Measurements from ENCODE around the gene GLS2. TPM values are rescaled to one million over a fixed set of nuclear protein-coding genes. Genes with fewer than 3 reads are reported as not detected.
"Not testable (repeated sequence)": the region's sequence is repeated elsewhere in the genome, so short reads cannot be mapped to it uniquely, and the experiment has no call there.

The GLS2 gene
- total and polyA plus RNA-seq, 2 experiments from 2014 or later: 12.2 to 31.6 TPM

DNA sequence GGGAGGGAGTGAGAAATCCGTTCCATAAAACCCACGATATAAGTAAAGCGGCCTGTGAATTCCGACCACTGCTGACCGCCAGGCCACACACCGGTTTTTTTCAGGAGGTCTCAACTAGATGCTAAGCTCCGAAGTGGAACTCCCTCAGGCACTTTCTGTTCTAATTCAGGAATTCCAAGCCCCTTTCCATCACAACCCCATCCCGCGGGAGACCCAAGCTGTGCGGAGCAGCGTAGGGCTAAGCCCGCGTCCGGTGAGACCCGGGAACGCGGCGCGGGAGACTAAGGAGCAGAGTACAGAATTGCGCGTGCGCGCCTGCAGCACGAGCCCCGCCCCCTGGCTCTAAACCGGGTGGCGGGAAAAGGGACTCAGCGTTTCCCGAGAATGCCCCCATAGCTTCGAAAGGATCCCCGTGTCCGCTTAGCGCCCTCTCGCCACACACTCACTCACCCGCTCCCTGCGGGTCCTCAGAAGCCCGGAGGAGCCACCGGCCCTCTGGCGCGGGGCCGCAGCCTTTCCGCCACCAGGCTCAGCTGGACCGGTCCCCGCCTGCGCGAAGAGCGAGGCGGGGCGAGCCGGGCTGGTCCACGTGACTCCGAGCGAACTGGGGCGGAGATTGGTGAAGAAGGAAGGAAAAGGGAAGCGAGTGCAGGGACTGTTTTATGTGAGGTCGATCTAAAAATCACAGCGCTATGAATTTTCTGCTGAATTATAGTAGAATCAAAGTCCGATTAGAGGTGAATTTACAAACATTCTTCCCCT is 38.9 kb downstream of the GLS2 start, which contains the start of gene TIMELESS:
Gene TIMELESS, minus strand, starts transcription at position 567 of the 762 bp plus-strand sequence. CDS start 15,256 bp downstream, outside the sequence.
- Mint-ChIP-seq H3K36me3 (ENCODE audit: low read depth) (peaks cover 33% of the 10 kb centered on the region), H3K9me3 (peaks cover 16% of the 10 kb centered on the region), H3K4me1 (peaks cover 50% of the 10 kb centered on the region), H3K27ac (peak within 1 kb of the TSS; percentile 98), H3K27me3 (ENCODE audit: insufficient read depth, low read depth, poor library complexity) (peaks cover 15% of the 10 kb centered on the region), H3K4me3 (peak within 1 kb of the TSS; percentile 86)
- ATAC-seq (peak; percentile 93), DNase-seq (ENCODE audit: low spot score) (peak; percentile 96)
- no peaks in the 10 kb centered on the region for H3K27me3 ChIP-seq (ENCODE audit: insufficient read depth)
- peak within 1 kb of the TSS; percentile 78 for H3K4me2 ChIP-seq
- no peaks in the 10 kb centered on the region for H3K36me3 ChIP-seq (ENCODE audit: insufficient read depth)
- H3F3A ChIP-seq (replicated peaks; ENCODE audit: low read depth): 0 out of 2 replicates have a peak, but pooled peaks cover 4% of the 10 kb centered on the region
- H3K27ac ChIP-seq (ENCODE audit: low read depth): peak within 1 kb of the TSS; percentile 95
- peak within 1 kb of the TSS; percentile 61 for H3K4me3 ChIP-seq
- TF ChIP-seq EZH2phosphoT487 (IDR thresholded peaks at IDR 0.05; ENCODE audit: unreplicated experiment) (no peak), NANOG (IDR thresholded peaks at IDR 0.05; ENCODE audit: borderline replicate concordance) (no peak), CREB1 (CRISPR knock-in tag; IDR thresholded peaks at IDR 0.05; ENCODE audit: low read depth) (no peak), ZNF331 (CRISPR knock-in tag; IDR thresholded peaks at IDR 0.05; ENCODE audit: low read depth) (no peak), ZNF114 (CRISPR knock-in tag; IDR thresholded peaks at IDR 0.05) (no peak), POLR2AphosphoS5 (IDR thresholded peaks at IDR 0.05; ENCODE audit: low read depth) (peak; percentile 91), STAT1 (IDR thresholded peaks at IDR 0.05; ENCODE audit: unreplicated experiment) (no peak), EZH2 (IDR thresholded peaks at IDR 0.05; ENCODE audit: low read depth, unreplicated experiment) (no peak)
- TF ChIP-seq, protein P1, sequence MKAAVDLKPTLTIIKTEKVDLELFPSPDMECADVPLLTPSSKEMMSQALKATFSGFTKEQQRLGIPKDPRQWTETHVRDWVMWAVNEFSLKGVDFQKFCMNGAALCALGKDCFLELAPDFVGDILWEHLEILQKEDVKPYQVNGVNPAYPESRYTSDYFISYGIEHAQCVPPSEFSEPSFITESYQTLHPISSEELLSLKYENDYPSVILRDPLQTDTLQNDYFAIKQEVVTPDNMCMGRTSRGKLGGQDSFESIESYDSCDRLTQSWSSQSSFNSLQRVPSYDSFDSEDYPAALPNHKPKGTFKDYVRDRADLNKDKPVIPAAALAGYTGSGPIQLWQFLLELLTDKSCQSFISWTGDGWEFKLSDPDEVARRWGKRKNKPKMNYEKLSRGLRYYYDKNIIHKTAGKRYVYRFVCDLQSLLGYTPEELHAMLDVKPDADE (IDR thresholded peaks at IDR 0.05): no peak
- peaks cover 23% of the 10 kb centered on the region for H3K4me1 ChIP-seq (ENCODE audit: insufficient read depth)
- no peaks in the 10 kb centered on the region for H3K9me2 ChIP-seq (ENCODE audit: insufficient read depth)
- H2AFZ ChIP-seq: peak within 1 kb of the TSS; percentile 89
- no peaks in the 10 kb centered on the region for H4K20me1 ChIP-seq (replicated peaks; ENCODE audit: insufficient read depth)
- peaks cover 29% of the 10 kb centered on the region for H3K79me2 ChIP-seq (replicated peaks; ENCODE audit: insufficient read depth)

- peaks cover 74% of the 10 kb centered on the region for H3K79me2 ChIP-seq (replicated peaks; ENCODE audit: insufficient read depth)
Measured at GRCh38 chr12:56443208-56443607, 44.8 kb downstream of the GLS2 start.

More at GRCh38 chr12:56443208-56443607, 44.8 kb downstream of the GLS2 start:
- Mint-ChIP-seq H3K4me1 (peaks cover 39% of the 10 kb centered on the region), H3K27ac (peak overlapping the region; percentile 54; the same call in 1 of the 2 replicates), H3K36me3 (ENCODE audit: low read depth) (peaks cover 71% of the 10 kb centered on the region), H3K9me3 (peaks cover 44% of the 10 kb centered on the region), H3K27me3 (ENCODE audit: insufficient read depth, low read depth, poor library complexity) (peaks cover 17% of the 10 kb centered on the region)
- not testable (repeated sequence) for H3K4me3 ChIP-seq; H3F3A ChIP-seq (replicated peaks; ENCODE audit: low read depth); H4K20me1 ChIP-seq (replicated peaks; ENCODE audit: insufficient read depth); H3K4me3 Mint-ChIP-seq; H2AFZ ChIP-seq; H3K36me3 ChIP-seq (ENCODE audit: insufficient read depth); H3K27me3 ChIP-seq (ENCODE audit: insufficient read depth); H3K4me2 ChIP-seq; ATAC-seq; H3K9me2 ChIP-seq (ENCODE audit: insufficient read depth)
- H3K4me1 ChIP-seq (ENCODE audit: insufficient read depth): peaks cover 11% of the 10 kb centered on the region
- peak; percentile 70 for DNase-seq (ENCODE audit: low spot score)
- TF ChIP-seq ZNF114 (CRISPR knock-in tag; IDR thresholded peaks at IDR 0.05): peak; percentile 35; the same call in 1 of the 2 replicates
- peak; percentile 79 for TF ChIP-seq ZNF331 (CRISPR knock-in tag; IDR thresholded peaks at IDR 0.05; ENCODE audit: low read depth)
- TF ChIP-seq, protein P2, sequence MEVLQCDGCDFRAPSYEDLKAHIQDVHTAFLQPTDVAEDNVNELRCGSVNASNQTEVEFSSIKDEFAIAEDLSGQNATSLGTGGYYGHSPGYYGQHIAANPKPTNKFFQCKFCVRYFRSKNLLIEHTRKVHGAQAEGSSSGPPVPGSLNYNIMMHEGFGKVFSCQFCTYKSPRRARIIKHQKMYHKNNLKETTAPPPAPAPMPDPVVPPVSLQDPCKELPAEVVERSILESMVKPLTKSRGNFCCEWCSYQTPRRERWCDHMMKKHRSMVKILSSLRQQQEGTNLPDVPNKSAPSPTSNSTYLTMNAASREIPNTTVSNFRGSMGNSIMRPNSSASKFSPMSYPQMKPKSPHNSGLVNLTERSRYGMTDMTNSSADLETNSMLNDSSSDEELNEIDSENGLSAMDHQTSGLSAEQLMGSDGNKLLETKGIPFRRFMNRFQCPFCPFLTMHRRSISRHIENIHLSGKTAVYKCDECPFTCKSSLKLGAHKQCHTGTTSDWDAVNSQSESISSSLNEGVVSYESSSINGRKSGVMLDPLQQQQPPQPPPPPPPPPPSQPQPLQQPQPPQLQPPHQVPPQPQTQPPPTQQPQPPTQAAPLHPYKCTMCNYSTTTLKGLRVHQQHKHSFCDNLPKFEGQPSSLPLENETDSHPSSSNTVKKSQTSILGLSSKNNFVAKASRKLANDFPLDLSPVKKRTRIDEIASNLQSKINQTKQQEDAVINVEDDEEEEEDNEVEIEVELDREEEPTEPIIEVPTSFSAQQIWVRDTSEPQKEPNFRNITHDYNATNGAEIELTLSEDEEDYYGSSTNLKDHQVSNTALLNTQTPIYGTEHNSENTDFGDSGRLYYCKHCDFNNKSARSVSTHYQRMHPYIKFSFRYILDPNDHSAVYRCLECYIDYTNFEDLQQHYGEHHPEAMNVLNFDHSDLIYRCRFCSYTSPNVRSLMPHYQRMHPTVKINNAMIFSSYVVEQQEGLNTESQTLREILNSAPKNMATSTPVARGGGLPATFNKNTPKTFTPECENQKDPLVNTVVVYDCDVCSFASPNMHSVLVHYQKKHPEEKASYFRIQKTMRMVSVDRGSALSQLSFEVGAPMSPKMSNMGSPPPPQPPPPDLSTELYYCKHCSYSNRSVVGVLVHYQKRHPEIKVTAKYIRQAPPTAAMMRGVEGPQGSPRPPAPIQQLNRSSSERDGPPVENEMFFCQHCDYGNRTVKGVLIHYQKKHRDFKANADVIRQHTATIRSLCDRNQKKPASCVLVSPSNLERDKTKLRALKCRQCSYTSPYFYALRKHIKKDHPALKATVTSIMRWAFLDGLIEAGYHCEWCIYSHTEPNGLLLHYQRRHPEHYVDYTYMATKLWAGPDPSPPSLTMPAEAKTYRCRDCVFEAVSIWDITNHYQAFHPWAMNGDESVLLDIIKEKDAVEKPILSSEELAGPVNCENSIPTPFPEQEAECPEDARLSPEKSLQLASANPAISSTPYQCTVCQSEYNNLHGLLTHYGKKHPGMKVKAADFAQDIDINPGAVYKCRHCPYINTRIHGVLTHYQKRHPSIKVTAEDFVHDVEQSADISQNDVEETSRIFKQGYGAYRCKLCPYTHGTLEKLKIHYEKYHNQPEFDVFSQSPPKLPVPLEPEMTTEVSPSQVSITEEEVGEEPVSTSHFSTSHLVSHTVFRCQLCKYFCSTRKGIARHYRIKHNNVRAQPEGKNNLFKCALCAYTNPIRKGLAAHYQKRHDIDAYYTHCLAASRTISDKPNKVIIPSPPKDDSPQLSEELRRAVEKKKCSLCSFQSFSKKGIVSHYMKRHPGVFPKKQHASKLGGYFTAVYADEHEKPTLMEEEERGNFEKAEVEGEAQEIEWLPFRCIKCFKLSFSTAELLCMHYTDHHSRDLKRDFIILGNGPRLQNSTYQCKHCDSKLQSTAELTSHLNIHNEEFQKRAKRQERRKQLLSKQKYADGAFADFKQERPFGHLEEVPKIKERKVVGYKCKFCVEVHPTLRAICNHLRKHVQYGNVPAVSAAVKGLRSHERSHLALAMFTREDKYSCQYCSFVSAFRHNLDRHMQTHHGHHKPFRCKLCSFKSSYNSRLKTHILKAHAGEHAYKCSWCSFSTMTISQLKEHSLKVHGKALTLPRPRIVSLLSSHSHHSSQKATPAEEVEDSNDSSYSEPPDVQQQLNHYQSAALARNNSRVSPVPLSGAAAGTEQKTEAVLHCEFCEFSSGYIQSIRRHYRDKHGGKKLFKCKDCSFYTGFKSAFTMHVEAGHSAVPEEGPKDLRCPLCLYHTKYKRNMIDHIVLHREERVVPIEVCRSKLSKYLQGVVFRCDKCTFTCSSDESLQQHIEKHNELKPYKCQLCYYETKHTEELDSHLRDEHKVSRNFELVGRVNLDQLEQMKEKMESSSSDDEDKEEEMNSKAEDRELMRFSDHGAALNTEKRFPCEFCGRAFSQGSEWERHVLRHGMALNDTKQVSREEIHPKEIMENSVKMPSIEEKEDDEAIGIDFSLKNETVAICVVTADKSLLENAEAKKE (CRISPR knock-in tag; IDR thresholded peaks at IDR 0.05): peak; percentile 48; the same call in 1 of the 2 replicates
- peak; percentile 52 for TF ChIP-seq CREB1 (CRISPR knock-in tag; IDR thresholded peaks at IDR 0.05; ENCODE audit: low read depth)
- peak overlapping the region; percentile 88; the same call in 1 of the 2 replicates for H3K27ac ChIP-seq (ENCODE audit: low read depth)
